ENCODE data around the gene ADAMTS18. TPM values are rescaled to one million over a fixed set of nuclear protein-coding genes. Genes with fewer than 3 reads are reported as not detected.

Gene ADAMTS18
- polyA plus RNA-seq, 1 donor (not counting 4 experiments of a cell fraction or from before 2014, with no cell fraction given), result not detected

- no peak overlapping the region for H2AFZ ChIP-seq (ENCODE audit: control insufficient read depth, low read length)
- TF ChIP-seq EZH2 (IDR thresholded peaks at IDR 0.05; ENCODE audit: low read length), result no peak
- no peak for TF ChIP-seq CTCF (optimal IDR thresholded peaks at IDR 0.05 in 1 of 3, IDR thresholded peaks at IDR 0.05 in 1 of 3, conservative IDR thresholded peaks at IDR 0.05 in 1 of 3; ENCODE audit: extremely low read depth in 1 of 3, insufficient read depth in 2 of 3, low read length in 3 of 3)
- H3K27me3 ChIP-seq (ENCODE audit: control insufficient read depth, extremely low read depth, insufficient read depth, low read length), result no peaks in the 10 kb centered on the region
- no peaks in the 10 kb centered on the region for H4K20me1 ChIP-seq (ENCODE audit: control insufficient read depth, extremely low read depth, insufficient read depth, low read length)
- no peaks in the 10 kb centered on the region for H3K79me2 ChIP-seq (ENCODE audit: control insufficient read depth, insufficient read depth, low read length)
- H3K36me3 ChIP-seq (ENCODE audit: control insufficient read depth in 2 of 2, extremely low read depth in 1 of 2, insufficient read depth in 2 of 2, low read length in 2 of 2), result no peaks in the 10 kb centered on the region
- H3K9me3 ChIP-seq (ENCODE audit: control insufficient read depth, low read depth, low read length), result no peaks in the 10 kb centered on the region
- H3K4me3 ChIP-seq (ENCODE audit: control insufficient read depth in 2 of 3, extremely low read depth in 1 of 3, insufficient read depth in 2 of 3, low read depth in 1 of 3, low read length in 3 of 3), result no peak overlapping the region
- no peak overlapping the region for H3K4me2 ChIP-seq (ENCODE audit: control insufficient read depth, extremely low read depth, insufficient read depth, low read depth, low read length)
- dilution Hi-C loops (cut with MboI; ENCODE audit: extremely low pct_ligation_motif_present, low sequenced_read_pairs), result no loop called here
- no peaks in the 10 kb centered on the region for H3K9me1 ChIP-seq (ENCODE audit: control insufficient read depth, extremely low read depth, insufficient read depth, low read length)
- no peak overlapping the region for H3K27ac ChIP-seq (ENCODE audit: control insufficient read depth, insufficient read depth, low read length)
- H3K9ac ChIP-seq (ENCODE audit: control insufficient read depth, extremely low read depth, insufficient read depth, low read length), result no peak overlapping the region
- FAIRE-seq (no peak), DNase-seq (ENCODE audit: low read depth, low spot score) (no peak)
- H3K4me1 ChIP-seq (ENCODE audit: control insufficient read depth, extremely low read depth, insufficient read depth, low read length), result no peaks in the 10 kb centered on the region
Measured at GRCh38 chr16:77328768-77329167, 106.1 kb downstream of the ADAMTS18 start.

- Histone ChIP-seq H2AFZ (ENCODE audit: control insufficient read depth, low read length) (no peak overlapping the region), H3K4me2 (ENCODE audit: control insufficient read depth, extremely low read depth, insufficient read depth, low read depth, low read length) (no peak overlapping the region), H3K9me1 (ENCODE audit: control insufficient read depth, extremely low read depth, insufficient read depth, low read length) (no peaks in the 10 kb centered on the region), H3K79me2 (ENCODE audit: control insufficient read depth, insufficient read depth, low read length) (no peaks in the 10 kb centered on the region), H3K9me3 (ENCODE audit: control insufficient read depth, low read depth, low read length) (no peaks in the 10 kb centered on the region), H3K27ac (ENCODE audit: control insufficient read depth, insufficient read depth, low read length) (no peak overlapping the region), H3K27me3 (ENCODE audit: control insufficient read depth, extremely low read depth, insufficient read depth, low read length) (no peaks in the 10 kb centered on the region), H4K20me1 (ENCODE audit: control insufficient read depth, extremely low read depth, insufficient read depth, low read length) (no peaks in the 10 kb centered on the region), H3K4me3 (ENCODE audit: control insufficient read depth in 2 of 3, extremely low read depth in 1 of 3, insufficient read depth in 2 of 3, low read depth in 1 of 3, low read length in 3 of 3) (no peak overlapping the region), H3K9ac (ENCODE audit: control insufficient read depth, extremely low read depth, insufficient read depth, low read length) (no peak overlapping the region), H3K4me1 (ENCODE audit: control insufficient read depth, extremely low read depth, insufficient read depth, low read length) (no peaks in the 10 kb centered on the region), H3K36me3 (ENCODE audit: control insufficient read depth in 2 of 2, extremely low read depth in 1 of 2, insufficient read depth in 2 of 2, low read length in 2 of 2) (no peaks in the 10 kb centered on the region)
- FAIRE-seq, result no peak
- no peak for DNase-seq (ENCODE audit: low read depth, low spot score)
- TF ChIP-seq CTCF (optimal IDR thresholded peaks at IDR 0.05 in 1 of 3, IDR thresholded peaks at IDR 0.05 in 1 of 3, conservative IDR thresholded peaks at IDR 0.05 in 1 of 3; ENCODE audit: extremely low read depth in 1 of 3, insufficient read depth in 2 of 3, low read length in 3 of 3) (no peak), EZH2 (IDR thresholded peaks at IDR 0.05; ENCODE audit: low read length) (no peak)
- dilution Hi-C loops (cut with MboI; ENCODE audit: extremely low pct_ligation_motif_present, low sequenced_read_pairs), result no loop called here
Measured at GRCh38 chr16:77328274-77328673, 106.6 kb downstream of the ADAMTS18 start.
